A549 (cell line): ENCODE measurements around the gene STX8.

Experiments
- CEBPB ChIP-seq, 2 experiments: fragments of >200 bp in 1 of 2; sonication (Bioruptor Twin) in 1 of 2; formaldehyde crosslinking in 1 of 2; IDR thresholded peaks; 2 replicates each; pipeline ENCODE4 v1.6.1; 2012 to 2016
- CTCF ChIP-seq: fragments of >200 bp; sonication (Bioruptor Twin); formaldehyde crosslinking; IDR thresholded peaks from 3 replicates; pipeline ENCODE4 v1.5.1; 2016
- ESRRA ChIP-seq: fragments of 150-350 bp; IDR thresholded peaks from 2 replicates; pipeline ENCODE4 v1.6.1; 2014; ENCODE audit warnings: mild to moderate bottlenecking, low read length, borderline replicate concordance
- REST ChIP-seq: fragments of 200-600 bp; sonication (generic); IDR thresholded peaks from 2 replicates; pipeline ENCODE4 v1.6.1; 2016; ENCODE audit warnings: antibody characterized with exemption, mild to moderate bottlenecking, moderate library complexity

- TF ChIP-seq ESRRA = no peak
- TF ChIP-seq CTCF = no peak
- no peak for TF ChIP-seq CEBPB (IDR thresholded peaks at IDR 0.05)
- no peak for TF ChIP-seq REST
Measured at GRCh38 chr17:9419932-9420453, 155.6 kb downstream of the STX8 start.
